Anterior cingulate cortex (tissue), 58 donors: ENCODE data around the gene WDR7.

Experiments
- DNase-seq, 58 donors: peaks; one replicate each; lab custom pipeline; 2025; lab: John Stamatoyannopoulos, UW

Gene WDR7

DNA sequence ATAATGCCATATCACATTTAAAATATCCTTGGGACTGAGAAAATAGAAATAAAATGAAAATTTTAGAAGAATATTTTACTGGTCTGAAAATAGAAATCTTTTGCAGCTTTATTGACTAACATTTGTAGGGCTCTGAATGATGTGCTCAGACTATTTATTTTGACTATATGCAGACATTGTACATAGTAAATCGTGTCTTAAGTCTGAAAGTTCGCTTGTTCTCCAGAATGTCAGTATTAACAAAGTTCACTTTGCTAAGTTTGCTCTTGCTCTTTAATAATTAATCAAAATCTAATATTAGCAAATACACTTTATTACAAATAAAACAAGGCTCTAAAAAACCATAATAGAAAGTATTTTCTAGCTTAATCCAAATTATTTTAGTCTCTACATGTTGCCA, 219.8 kb downstream of the WDR7 start:
- no peak for DNase-seq

DNA sequence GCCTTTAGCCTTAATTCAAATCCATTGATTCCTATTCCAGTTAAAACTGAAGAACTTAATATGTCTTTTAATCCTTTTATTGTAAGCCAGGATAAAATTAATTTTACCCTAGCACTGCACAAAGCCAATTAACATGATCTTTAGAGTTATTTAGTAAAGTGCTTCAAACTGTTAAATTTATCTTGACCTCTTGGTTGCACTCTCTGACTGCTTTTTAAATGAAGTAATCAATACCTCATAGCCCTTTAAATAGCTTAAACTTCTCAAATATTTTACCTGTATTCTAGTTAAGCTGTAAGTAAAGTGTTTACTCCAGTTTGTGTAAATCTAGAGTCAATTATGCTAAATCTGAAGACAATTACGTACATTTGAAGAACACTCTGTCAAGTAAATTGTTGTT, 221.0 kb downstream of the WDR7 start:
- DNase-seq = no peak

DNA sequence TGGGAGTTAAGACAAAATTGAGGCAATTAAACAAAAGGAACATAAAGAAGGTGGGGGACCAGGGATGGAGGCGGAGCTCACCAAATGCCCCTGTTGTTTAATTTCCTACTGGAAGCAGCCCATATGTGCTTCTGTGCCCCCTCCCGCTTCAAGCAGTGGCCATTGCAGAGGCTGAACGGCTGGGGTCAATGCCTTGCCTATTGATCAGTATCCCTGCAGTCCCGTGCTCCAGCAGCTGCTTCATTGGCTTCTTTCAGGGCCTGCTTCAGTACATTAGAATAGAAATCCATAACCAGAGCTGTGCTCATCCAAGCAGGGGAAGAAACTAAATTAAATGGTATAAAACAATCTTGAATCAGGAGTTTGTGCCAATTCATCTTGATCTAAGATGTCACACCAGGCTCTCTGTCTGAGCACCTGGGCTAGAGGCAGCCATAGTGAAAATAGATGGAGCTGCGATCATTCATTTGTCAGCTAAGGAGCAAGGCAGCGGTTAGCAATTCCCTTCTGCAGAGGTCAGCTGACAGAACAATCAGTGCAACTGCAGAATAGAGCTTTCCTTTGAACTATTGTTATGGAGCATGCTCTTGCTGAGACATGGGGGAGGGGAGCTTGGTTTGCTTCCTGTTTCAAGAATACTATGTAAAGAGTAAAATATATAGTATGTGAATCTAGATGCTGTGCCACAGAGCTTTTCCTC, 222.4 kb downstream of the WDR7 start:
- peak in 35 of 58 donors; percentile 5 to 83 (median 35) for DNase-seq

DNA sequence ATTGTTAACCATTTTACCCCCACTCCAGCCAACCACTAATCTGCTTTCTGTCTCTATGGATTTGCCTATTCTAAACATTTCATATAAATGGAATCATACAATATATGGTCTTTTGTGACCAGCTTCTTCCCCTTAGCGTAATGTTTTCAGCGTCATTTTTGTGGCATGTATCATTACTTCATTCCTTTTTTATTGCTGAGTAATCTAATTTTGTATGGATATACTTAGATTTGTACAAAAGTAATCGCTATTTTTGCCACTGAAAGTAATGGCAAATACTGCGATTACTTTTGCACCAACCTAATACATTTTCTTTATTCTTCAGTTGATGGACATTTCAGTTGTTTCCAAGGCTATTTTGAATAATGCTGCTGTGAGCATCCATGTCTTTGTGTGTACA, 227.6 kb downstream of the WDR7 start:
- DNase-seq = no peak

DNA sequence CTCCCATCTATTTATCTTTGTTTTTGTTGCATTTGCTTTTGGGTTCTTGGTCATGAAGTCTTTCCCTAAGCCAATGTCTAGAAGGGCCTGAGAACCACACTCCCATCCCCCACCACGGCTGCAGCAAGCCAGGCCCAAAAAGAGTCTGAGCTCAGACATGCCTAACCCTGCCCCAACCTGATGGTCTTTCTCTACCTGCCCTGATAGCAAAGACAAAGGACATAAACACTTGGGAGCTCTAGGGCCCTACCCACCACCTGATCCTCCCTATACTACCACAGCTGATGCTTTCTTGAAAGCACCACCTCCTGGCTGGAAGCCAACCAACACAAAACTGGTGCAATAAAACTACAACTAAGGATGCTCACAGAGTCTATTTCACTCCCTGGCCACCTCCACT, 233.4 kb downstream of the WDR7 start:
- no peak for DNase-seq

DNA sequence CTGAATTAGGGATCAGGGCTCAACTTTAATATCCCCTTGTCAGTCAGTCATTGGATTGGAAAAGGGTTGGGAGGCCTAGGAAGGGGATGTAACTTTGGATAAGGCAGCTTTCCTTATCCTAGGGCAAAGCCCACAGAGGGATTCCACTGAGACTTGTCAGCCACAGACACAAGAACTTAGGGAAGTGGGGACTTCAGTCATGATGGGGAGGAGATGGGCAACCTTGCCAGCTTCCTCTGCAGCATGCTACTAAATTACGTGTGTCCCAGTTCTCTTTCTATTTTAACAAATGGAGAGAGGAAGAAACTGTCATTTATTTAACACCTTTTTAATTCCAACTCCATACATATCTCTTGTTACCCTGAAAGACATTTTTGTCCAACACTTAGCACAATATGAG, 237.8 kb downstream of the WDR7 start:
- DNase-seq = peak in 1 of 58 donors; percentile 5

DNA sequence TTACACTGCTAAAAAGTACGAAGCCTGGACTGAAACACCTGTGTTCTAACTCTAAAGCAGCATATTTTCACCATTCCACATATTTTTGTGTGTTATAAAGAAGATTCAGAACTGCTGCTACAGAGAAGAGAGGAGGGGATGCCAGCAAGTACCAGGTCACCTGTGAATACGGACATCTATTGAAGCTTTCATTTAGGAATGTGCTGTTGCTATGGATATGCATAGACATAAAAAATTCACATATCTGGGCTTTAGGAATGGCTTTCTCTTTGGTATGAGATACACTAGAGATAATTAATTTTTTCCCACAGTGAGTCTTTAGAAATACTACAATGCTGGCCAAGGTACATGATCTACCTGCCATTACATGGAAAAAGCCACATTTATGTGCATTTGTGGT, 238.5 kb downstream of the WDR7 start:
- DNase-seq = no peak

DNA sequence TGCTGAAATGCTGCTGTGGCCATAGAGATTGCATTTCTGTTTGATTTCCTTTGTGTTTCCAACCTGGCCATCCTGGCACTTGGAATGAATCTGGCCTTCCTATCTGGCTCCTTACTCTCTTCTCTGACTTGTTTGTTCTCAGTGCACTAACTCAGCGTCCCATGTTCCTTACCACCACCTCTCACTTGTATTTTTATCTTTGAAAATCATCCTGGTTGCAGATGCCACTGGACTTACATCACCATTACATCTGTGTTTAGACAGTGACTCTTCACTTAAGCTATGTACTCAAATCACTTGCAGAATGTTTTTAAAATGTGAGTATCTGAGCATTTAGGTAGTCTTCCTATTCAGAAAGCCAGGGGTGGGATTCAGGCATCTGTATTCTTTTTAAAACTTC, 239.5 kb downstream of the WDR7 start:
- DNase-seq = peak in 4 of 58 donors; percentile 10 to 58 (median 20)

DNA sequence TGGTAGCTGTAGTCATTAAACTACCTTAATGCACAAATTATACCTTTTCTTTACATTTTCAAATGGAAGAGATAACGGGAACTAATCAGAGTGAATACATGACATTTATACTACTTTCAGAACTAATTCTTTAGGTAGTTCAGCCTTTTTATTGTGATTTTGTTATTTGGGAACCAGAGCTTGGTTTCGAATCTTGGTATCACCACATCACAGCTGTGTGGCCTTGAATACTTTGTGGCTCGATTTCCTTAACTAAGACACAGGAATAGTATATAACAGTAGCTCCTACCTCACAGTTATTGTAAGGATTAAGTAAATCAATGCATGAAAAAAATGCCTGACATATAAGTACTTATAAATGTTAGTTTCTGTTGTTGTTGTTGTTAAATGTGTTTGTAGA, 240.0 kb downstream of the WDR7 start:
- DNase-seq = no peak

DNA sequence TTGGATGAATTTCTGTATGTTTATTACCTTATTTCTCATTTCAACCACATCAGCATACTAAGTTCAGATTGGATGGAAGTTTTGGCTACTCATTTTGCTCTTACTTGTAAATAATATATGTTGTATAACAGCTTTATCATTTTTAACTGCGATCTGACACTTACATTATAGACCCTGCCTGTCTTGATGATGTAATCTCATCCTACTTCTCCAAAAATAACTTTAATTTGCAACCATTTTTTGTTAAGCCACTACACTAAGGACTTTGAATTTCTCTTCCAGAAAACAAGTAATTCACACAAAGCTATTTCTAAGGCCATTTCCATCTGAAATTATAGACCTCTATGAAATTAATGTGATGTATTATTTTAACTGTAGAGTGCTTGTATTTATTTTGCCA, 240.7 kb downstream of the WDR7 start:
- no peak for DNase-seq

DNA sequence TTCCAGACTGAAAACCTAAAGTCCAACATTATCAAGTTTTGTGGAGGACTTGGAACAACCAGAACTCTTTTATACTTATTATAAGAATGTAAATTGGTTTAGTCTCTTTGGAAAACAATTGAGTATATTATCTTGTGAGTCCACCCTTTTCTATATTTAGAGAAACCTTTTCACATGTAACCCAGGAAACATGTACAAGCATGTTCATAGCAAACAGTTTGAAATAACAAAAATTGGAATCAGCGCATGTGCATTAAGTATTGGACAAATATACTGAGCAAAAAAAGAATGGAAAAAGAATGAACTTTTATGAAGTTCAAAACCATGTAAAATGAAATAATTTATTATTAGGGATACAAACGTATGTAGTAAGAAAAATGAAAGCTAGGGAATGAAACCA, 246.0 kb downstream of the WDR7 start:
- no peak for DNase-seq

DNA sequence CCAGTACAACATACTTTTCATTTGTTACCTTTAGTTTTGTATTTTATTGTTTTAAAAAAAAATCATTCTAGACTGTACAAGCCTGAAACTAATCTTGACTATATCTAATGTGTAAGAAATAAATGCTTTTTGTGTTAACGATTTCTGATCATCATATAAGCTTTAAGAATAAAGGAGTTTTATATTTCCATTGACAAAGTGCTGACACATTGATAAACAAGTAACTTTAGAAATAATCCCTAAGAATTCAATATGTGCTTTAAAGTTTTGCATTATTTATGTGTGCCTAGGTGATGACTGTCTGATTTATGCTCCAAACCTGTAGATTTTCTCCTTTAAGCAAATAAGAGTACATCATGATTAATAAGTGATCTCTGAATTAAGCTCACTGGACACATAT, 248.5 kb downstream of the WDR7 start:
- no peak for DNase-seq

DNA sequence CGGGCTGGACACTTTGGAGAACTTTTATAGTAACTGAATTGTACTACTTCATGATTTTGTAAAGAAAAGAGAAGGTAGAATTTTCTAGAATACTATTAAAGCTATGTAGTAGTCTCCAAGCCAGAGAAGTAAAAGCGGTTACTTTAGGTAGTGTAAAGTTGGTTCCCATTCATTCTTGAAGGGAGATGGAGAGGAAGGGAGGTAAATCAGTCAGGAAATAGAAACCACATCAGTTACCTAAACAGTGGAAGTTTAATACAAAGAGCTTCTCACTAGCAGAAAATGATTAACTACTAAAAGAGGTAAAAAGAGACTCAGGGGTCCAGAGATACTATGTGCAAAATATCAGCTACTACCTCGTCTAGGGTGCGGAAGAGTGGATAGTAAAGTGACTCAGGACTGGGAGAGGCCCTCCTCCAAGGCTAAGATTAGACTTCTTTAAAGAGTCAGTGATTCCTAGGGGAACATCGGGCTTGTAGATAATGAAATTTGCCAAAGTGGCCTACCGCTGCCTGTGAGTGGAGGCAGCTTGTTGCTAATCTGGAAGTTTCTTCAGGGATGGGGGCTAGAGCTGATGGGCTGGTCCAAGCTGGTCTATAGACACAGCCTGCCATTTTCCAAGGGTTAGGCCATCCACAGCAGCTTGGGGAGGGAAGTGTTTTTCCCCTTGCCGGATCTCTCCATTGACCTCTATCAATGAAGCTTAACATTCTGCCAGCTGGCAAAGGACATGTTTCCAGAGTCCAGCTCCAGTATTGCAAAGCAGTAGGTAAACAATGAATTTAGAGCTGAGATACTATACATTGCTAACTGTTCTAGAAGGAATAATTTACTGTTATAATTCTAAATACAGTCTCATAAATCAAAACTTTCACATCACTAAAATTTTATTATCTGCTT, 249.3 kb downstream of the WDR7 start:
- no peak for DNase-seq

DNA sequence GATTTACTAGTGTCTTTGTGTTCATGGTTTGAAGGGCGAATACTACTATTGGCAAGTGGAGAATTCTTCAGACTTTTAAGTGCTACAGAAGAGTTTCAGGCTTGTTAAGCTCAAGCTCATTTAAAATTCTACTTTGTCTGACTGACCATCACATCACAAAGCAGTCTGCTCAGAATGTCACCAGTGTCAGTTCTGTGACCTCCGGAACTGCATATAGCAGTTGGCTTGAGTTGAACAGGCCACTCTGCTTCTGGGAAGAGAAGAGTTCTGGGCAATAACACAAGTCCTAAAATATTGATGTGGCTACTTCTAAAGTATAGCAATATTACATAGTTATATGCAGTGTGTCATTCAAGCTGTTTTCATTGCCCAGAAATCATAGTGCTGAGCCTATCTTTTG, 250.8 kb downstream of the WDR7 start:
- DNase-seq = no peak

DNA sequence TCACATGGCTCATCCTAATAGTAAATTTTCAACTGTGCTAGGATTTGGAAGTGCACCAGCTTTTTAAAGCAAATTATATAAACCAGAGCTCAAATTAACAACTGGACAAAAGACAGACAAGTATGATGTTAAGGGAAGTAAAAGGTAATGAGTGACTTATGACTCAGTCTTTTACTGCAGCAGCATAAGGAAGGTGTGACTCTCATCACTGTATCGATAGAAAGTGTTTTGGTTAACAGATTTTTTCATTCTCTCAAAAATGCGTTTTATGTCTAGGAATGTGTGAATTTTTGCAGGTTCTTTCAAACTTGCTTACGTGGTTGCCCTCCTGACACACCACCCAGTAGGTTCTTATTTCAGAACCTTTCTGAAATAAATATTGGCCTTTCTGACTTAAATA, 251.5 kb downstream of the WDR7 start:
- no peak for DNase-seq

DNA sequence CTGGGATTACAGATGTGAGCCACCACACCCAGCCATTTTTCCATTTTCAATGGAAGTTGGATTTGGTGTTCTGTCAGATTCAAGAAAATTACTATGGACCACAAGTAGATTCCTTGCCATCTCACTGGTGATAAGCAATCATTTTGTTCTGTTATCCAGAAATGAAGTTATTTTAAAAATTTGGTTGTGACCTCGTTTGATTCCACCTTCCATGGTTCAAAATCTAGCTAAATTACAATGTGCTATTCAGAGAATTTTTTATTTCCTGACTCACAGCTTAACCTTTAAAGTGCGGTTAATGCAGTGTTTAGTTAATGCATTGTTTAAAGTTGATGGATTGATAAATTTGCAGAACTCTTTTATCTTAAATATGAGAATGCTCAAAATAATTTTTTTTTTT, 252.5 kb downstream of the WDR7 start:
- no peak for DNase-seq

DNA sequence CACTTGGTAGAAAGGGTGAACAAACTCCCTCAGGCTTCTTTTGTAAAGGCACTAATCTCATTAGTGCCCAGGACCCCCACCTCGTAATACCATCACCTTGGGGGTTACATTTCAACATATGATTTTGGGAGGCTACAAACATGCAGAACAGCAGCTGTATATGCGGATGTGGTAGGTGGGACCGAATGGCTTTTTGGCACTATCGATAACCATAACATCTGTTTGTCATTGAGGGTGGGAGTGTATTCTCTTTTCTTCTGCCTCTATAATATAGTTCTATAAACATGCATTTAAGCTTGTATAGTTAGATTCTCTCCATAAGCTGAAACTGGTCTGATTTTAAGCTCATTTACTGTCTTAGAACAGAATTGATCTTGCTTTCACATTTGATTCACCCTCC, 256.6 kb downstream of the WDR7 start:
- DNase-seq = no peak

DNA sequence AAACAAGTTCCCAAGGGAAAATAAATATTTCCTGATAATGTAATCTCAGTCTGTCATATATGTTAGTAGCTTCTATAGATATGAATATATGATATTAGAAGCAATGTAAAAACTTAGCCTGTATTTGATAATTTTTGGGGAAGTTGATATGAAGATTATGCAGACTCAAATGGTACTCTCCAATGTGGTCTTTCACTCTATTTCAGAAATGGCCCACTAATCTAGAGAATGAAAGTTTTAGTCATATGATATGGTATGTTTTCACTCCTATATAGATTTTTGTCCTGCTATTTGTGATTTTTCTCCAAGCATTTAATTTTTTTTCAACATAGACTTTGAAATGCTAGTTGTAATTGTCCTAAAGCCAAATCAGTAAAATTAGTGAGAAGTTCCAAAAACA, 259.1 kb downstream of the WDR7 start:
- DNase-seq = no peak

DNA sequence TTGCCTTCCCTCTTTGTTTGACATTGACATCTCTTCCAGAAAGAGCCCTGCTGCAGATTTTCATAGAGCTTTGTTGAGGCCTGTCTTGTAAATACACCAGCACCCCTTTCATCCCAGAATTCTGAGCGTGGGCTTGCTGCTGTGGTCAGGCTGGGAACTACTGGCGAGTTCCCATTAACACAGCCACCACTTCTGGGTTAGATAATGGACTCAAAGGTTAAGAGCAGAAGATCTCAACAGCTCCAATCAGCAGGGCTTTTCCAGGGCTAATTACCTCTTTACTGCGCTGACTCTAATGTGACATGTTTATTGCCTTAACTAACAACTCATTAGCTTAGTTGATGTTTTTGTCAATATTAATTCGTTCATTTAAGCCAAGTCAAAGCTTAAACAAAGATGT, 259.8 kb downstream of the WDR7 start:
- DNase-seq = no peak

DNA sequence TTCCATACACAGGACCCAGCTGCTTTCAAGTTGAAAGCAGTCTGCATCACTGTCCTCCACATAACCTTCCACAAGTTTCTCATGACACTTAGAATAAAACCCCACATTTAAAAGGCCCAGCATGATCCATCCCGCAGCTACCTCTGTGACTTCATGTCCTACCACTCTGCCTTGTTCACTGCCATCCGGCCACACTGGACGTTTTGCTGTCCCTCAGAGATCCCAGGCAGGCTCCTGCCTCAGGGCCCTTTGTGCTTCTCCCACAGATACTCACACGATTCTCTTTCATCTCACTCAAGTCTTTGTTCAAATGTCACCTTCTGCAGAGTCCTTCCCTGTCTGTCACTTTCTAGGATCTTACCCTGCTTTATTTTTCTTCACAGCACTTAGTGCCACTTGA, 262.8 kb downstream of the WDR7 start:
- DNase-seq = no peak

DNA sequence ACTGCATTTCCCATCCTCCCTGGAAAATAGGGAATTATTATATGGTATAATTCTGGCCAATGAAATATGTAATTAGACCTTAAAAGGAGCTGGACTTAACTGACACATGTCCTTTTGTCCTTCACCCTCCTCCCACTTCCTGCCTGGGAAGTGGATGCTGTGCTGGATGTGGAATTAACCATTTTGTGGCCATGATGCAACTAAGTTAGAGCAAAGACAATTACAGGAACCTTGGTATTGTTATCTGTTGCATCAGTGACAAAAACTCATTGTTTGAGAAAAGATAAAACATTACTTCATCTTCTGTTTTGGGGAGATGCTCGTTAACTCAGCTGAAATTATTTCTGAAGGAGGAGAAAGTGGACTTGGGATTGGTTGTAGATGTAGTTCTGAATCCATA, 268.0 kb downstream of the WDR7 start:
- no peak for DNase-seq

DNA sequence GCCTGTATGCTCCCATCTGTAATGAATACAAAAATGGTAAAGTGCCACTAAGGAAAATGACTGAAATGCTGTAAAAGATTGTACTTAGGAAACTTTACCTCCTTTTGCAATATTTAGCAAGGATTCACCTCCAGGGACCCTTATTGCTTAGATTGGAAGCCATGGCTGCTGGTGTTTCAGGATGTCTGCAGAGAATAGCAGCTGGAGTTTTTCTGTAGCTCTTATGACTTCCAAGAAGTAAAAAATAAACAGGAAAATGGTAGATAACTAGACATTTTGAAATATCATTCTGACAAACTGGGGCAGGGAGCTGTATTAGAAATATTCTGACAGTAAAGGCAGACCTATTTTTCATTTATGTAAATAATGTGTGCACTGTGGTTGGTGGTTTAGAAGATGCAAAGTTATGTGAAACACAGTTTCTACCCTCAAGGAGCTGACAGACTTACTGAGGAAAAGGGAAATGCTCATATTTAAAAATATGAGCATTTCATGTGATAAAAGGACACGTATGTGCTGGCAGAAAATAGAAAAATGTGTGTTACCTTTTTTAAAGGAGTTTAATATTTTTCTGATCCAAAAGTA, 270.8 kb downstream of the WDR7 start:
- no peak for DNase-seq
